GM08714 (cell line): ENCODE data around the gene RB1.

Experiments
- H3K4me3 ChIP-seq: fragments of 200-500 bp; sonication (Bioruptor generic); 2 replicates; pipeline ENCODE4 v1.5.1; 2014; ENCODE audit warnings: mild to moderate bottlenecking, low read length, inconsistent platforms
- ZNF274 ChIP-seq: IDR thresholded peaks from 2 replicates; pipeline ENCODE4 v1.6.1; 2012; ENCODE audit warnings: mild to moderate bottlenecking, low read depth, low read length

RB1 gene

GRCh38 chr13:48492470-48493065, 189.0 kb downstream of the RB1 start:
- TF ChIP-seq ZNF274: no peak
- H3K4me3 ChIP-seq: peak overlapping the region; percentile 76; the same call in 1 of the 2 replicates

- no peak for TF ChIP-seq ZNF274
- no peak overlapping the region; the same call in 1 of the 2 replicates for H3K4me3 ChIP-seq
Measured at GRCh38 chr13:48493066-48493765, 189.7 kb downstream of the RB1 start.

GRCh38 chr13:48493851-48494250, 190.3 kb downstream of the RB1 start:
- no peak for TF ChIP-seq ZNF274
- H3K4me3 ChIP-seq: no peak overlapping the region

- no peak for TF ChIP-seq ZNF274
- no peak overlapping the region for H3K4me3 ChIP-seq
Measured at GRCh38 chr13:48494874-48495273, 191.3 kb downstream of the RB1 start.

- no peak overlapping the region for H3K4me3 ChIP-seq
- TF ChIP-seq ZNF274: no peak
Measured at GRCh38 chr13:48496271-48497161, 193.0 kb downstream of the RB1 start.

GRCh38 chr13:48497669-48498068, 194.1 kb downstream of the RB1 start:
- no peak for TF ChIP-seq ZNF274
- no peak overlapping the region for H3K4me3 ChIP-seq

GRCh38 chr13:48500652-48501197, 197.2 kb downstream of the RB1 start:
- no peak for TF ChIP-seq ZNF274
- H3K4me3 ChIP-seq: no peak overlapping the region; the same call in 1 of the 2 replicates

GRCh38 chr13:48501705-48502104, 198.2 kb downstream of the RB1 start:
- H3K4me3 ChIP-seq: no peak overlapping the region
- no peak for TF ChIP-seq ZNF274

- H3K4me3 ChIP-seq: no peak overlapping the region
- no peak for TF ChIP-seq ZNF274
Measured at GRCh38 chr13:48502601-48503319, 199.2 kb downstream of the RB1 start.

DNA sequence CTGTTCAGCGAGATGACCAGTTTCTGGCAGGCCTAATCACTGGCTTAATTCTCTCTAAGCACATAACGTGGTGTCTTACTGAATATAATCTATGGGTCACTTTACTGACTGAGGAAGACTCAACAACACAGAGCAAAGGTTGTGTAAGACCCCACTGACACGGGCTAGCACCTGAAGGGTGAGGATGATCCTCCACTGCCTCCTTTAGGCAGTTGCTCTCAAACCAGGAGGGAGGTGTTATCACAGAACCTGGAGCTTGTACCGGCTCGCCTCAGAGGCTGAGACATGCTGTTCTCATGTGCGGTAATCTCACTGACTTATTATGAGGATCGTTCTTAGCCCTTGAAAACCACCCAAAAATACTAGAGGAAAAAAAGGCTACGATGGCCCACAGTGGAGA, 201.1 kb downstream of the RB1 start:
- no peak for TF ChIP-seq ZNF274
- H3K4me3 ChIP-seq: no peak overlapping the region

DNA sequence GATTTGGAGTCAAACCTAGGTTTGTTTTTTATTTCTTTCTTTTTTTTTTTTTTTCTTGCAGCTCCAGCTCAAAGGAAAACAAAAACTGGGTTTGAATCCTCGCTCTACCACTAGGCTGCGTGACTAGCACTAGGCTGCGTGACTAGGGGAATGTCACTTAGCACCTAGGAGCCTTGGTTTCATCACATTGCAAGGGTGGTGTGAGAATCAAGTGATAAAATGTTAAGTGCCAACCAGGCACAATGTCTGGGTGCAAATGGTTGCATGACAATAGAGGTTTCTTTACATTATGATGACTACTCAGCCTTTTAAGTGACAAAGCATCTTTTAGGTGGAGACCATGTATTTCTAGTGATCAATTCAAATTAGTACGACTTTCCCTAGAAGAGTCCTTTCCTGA, 201.5 kb downstream of the RB1 start:
- no peak overlapping the region for H3K4me3 ChIP-seq
- no peak for TF ChIP-seq ZNF274

DNA sequence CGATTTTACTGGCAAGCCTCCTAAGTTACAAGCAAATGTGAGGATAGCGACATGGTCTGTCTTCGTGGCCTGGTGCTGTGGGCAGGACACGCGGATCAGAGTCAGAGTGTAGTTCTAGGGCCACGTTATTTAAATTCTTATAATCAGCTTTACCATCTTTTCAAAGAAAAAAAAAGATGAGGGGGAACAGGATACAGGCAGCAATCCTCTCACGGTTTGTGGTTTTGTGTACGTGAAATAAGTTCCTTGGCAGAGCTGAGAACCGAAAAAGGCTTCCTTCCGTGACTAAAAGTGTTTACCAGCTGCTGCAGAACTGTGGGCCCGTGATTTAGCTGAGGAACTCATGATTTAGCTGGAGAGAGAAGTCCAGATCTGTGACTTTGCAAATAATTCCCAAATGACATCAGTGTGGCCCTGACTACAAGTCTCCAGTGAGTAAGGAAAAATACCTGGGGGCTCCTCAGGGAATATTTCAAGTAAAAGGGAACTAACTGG, 202.1 kb downstream of the RB1 start:
- peak overlapping the region; percentile 9; the same call in 1 of the 2 replicates for H3K4me3 ChIP-seq
- no peak for TF ChIP-seq ZNF274

DNA sequence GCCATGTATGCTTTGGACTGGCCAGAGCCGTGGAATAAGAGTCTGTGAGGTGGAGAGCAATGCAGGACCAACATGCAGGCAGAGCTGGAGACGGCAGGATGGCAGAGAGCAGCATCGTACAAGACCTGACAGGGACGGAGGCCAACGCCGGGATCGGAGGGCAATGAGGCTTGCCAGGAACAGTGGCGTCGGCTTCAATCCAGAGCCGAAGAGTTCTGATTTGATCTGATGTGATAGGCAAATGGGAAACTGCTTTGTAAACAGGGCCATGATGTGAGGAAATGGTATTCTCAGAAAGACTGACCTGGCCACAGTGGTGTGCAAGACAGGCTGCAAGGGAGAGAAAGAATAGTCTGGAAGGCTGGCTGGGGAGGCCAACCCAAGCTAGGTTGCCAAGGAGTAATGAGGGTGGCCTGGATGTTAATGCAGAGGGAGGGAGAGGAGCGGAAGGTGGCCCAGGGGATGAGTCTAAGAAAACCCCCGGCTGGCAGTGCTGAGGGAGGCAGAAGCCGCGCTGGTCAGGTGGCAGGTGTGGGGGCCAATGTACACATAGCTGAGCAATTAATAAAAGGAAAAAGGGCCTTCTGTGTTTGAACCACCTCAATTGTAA, 202.6 kb downstream of the RB1 start:
- H3K4me3 ChIP-seq: peak overlapping the region; percentile 9; the same call in 1 of the 2 replicates
- TF ChIP-seq ZNF274: no peak
